Measurements from ENCODE around the gene AFAP1L1.

The AFAP1L1 gene

DNA sequence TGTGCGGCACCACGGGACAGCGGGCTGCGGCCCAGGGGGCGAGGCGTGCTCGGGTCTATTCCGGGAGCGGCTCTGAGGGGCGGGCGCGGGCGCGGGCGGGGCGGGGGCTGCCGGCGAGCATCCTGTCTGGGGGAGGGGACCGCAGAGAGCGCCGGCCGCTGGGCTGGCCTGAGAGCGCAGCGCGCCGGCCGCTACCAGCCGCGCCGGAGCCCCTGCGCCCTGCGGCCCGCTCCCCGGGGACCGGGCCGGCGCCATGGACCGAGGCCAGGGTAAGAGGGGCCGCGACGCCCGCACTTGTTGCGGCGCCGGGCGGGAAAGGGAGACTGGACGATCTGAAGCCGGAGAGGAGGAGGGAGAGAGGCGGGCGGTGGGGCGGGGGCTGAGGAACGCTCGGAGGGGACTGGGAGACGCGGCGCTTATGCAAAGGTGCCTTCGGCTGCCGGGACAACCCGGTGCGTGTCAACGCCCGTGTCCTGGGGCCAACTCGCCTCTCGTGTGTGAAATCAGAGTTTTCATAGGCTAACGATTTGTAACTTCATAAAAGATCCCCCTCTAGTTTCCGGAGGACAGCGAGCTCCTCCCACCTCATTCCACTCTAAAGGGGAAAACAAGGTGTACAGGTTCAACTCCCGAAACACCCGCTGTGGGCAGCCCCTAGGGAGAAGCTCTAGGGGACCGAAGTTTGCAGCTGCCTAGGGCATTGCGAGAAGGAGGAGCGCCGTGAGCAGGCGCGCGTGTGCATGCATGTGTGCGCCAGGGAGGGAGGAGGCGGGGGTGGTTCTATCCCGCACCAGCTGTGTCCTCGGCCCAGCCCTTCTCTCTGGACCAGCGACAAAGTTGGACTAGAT lies at the start of gene AFAP1L1:
TSS of gene AFAP1L1 (plus strand) at position 144 of the 848 bp plus-strand sequence. CDS start at position 254, 110 bp downstream.
- peak; percentile 51 to 71 (median 58) for DNase-seq

DNA sequence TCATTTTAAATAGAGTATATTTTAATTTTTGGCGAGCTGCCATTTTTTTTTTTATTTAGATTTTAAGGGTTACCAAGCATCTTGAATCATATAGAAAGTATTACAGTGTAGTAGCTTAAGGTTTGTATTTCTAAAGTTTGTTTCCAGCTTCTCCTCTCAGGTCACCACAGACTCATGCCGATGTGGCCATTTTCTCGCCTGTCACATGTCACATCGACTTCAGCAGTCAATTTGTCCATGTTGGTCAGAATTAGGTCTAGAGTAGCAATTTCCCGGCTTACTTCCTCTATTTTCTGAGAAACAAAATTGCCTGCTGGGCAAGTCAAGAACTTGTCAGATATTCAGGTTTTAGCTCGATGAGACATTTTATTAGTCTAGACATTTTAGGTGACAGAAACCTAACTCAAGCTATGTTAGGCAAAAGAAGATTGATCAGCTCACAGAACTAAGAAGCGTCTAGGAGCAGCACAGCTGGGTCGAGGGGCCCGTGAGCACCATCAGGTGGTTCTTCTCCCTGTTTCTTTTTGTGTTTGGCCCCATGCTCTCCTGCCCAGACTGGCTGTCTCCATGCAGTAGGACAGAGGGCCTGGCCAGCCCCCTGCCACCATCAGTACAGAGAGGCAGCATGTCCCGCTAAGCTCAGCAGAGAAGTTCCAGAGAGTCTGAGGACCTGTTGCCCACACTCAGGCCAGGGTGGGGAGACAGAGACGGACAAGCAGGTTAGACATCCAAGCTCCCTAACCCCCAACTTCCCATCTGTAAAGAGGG lies 48.4 kb upstream of the AFAP1L1 start:
- peak; percentile 67 to 82 (median 80) for DNase-seq

DNA sequence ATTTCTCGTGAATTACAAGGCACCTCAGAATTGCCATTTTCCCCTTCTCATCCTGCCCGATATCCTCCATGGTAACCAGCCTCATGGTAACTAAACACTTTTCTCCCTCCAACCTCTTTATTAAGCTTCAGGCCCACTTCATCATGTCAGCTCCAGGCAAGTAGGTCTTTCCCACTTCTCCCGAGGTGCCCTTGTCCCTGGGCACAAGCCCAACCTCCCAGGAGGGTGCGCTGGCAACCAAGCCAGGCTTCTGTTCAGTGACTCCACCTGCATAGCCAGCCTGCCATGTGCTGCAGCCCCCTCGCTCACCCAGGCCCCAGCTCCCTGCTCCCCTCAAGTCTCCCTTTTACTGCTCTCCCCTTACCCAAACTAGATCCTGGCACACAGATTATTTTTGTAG lies 47.4 kb upstream of the AFAP1L1 start:
- DNase-seq = no peak

DNA sequence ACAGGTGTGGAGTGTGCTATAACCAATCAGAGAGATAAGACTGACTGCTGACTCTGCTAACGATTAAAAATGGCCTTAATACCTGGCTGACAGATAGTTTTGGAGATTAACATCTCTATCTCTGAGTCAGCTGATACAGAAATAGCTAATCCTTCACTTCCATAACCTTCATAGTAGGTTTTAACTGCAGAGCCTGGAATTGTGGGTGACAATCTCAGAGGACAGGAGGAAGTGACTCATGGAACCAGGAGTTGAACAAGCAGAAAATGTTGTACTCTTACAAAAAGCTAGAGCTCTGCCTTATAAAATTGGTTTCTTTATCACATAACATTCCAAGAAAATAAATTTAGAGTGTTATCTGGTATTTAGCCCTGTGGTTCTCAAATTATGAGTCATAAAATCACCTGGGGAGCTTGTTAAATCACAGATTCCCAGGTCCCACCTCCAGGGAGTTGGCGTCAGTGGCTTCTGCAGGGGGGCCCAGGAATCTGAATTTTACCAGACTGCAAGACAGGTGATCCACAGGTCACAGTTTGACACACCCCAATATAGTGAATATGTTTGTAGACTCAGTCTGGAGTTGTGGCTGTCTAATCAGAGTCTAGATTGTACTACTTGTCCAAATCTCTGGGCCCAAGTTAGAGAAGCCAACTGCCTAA lies 44.4 kb upstream of the AFAP1L1 start:
- DNase-seq = peak; percentile 41 to 68 (median 64)

DNA sequence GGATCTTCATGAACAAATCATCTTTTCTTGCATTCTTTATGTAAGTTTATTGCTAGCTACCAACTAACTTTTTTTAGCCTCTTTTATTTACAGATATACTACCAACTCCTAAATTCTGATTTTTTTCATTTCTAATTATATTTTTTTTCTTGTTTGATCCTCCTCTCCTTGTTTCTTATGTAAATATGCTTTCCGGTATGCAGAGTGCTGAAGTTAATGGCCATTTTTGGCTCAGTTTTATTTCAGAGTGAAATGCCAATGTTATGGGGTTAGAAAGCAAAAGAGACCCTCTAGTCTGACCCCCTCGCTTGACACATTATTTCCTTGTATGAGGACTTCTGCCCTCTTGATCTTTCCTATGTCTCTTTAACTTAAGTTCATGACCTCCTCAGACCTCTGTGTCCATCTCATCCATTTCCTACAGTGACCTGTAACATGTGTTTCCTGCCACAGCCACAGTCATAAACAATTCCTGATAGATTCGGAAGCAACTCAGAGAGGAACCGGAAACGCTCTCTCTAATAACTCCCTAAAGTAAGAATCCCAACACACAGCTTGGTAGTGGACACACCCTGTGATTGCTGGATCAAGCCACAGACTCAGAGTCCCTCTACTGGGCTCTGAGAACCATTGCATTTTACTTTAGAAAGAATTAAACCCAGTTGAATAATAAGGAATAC lies 42.9 kb upstream of the AFAP1L1 start:
- DNase-seq = peak; percentile 73 to 81 (median 78)

DNA sequence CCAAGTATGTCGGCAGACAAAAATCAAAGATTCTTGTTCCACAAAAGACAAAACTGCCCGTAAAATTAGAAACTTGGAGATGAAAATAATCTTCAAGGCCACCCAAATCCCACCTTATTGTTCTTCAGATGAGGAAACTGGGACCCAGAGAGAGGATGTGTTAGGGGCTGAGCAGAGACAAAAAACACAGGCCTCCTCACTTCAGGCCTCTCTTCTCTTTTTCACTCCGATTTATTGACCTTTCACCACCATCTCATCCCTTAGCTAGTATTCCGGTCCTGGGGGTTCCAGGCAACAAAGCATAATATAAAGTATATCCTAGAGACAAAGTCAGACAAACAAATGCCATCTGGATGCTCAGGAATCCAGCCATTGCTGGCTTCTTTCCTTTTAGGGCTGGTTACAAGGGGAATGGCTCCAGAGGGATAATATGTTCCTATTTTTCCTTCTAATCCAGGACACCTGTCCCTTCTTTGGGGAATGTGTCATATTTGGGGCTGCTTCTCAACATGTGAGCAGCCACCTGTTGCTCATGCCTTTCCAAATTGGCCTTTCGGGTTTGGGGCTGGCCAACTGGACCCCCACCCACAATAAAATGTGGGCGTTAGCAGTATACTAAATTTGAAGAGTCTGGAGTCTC lies 42.2 kb upstream of the AFAP1L1 start:
- no peak for DNase-seq

DNA sequence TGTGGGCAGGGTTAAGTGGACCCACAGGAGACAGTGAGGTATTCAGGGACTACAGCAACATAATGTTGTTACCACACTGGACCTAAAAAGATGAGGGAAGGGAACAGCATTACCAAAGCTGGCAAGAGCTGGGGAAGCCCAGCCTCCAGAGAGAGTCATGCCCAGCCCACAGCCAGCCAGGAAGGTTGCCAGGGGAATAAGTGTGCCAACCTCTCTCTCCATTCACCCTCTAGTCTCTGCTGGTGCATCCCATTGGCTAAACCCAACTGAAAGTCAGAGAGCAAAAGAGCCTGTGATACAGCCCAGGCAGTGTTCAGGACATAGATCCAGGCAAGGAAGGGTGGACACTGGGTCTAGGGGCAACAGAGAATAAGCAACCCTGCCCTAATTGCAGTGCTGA lies 35.8 kb upstream of the AFAP1L1 start:
- DNase-seq = no peak

DNA sequence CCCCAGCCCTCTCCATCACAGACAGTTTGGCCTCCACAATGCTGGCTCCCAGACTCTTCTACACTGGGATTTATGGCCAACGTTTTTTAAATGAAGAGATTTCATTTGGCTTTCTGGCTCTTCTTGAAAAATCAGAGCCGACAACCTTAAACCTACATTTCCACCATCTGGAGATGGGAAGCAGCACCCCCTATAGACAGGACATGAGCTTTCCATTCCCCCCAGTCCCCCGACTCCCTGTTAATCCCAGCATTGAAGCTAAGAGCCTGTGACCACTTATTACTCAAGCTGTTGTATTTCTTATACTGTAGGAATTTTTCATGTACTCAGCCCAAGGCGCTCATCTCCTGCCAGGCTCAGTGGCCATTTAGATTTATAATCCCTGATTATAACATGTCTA lies 34.0 kb upstream of the AFAP1L1 start:
- no peak for DNase-seq

DNA sequence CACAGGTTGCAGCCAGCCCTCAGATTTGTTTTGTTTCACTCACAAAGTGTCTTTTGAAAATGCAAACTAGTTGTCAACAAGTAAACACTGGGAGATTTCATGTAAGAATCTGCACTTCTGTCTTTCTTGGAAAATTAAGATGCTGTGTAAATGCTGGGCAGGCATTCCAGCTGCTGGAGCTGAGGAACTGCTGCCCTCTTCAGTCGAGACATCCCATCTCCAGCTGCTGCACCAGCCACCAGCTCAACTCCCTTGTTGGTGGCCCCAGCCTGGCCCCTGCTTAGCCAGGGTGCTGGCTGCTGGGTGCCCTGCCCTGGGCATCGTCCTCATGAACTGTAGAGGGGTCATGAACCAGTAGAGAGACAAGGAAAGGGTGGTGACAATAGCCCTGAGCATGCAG lies 33.1 kb upstream of the AFAP1L1 start:
- DNase-seq = no peak

DNA sequence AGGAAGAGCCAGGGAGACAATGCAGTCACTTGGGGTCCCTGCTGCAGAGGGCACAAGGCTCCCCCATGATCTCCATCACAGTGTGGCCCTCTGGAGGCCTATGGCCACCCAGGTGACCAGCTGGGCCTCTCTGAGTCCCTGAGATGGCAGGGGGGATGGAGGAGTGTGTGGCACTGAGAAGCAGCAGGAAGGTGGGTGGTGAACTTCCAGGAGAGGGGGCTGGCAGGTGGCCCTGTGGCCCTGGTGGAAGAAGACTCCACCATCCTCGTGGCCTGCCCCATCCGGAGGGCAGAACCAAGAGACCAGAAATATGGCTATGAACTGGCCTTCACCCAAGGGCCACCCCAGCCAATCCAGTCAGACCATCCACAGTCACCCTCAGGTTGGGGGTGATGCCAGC lies 31.7 kb upstream of the AFAP1L1 start:
- DNase-seq = no peak

DNA sequence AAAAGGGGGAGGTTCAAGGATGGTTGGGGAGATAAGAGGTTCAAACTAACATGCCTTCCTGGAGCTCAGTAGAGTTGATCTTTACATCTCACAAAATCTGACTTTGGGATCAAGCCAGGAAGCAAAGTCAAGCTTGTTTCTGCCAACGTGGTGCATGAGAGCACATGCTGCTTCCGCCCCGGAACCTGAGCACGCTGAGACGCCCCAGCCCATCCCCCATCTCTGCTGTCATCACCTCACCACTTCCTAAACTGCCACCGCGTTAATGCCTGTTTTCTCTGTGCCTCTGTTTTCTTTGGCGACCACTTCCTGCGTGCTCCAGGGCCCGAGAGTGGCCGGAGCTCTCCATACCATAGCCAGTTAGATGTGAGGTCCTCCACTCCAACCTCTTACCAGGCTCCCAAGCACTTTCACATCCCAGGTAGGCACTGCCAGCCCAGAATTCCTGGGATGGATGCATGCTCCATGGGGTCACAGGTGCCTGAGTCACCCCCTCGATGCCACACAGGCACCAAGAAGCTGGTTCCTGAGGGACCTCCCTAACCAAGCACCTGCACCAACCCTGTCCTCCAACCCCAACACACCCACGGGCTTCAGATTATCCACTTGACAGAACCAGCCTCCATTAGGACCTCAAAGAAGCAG lies 31.2 kb upstream of the AFAP1L1 start:
- DNase-seq = peak; percentile 24 to 31 (median 24)

DNA sequence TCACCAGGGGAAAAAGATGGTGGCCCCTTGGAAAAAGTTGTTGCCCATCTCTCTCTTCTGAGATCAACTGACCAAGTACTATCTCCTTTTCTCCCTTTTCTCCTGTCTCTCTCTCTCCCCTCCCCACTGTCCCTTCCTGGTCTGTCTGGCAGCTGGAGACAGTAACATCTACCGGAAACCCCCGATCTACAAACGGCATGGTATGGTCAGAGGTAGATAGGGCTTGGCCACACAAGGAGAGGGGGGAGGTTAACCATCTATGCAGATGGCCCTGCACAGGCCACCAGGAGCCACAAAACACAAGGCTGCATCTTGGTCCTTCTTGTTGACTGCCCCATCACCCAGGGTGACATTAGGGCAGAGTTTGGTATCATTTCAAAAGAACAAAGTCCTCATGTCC lies 29.3 kb upstream of the AFAP1L1 start:
- no peak for DNase-seq

DNA sequence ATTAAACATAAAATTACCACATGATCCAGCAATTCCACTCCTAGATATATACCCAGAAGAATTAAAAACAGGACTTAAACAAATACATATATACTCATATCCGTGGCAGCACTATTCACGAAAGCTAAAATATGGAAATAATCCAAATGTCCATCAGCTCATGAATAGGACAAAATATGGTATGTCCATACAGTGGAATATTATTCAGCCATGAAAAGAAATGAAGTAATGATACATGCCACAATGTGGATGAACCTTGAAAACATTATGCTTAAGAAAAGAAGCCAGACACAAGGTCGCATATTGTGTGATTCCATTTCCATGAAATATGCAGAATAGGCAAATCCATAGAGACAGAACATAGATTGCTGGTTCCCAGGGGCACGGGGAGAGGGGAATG lies 24.8 kb upstream of the AFAP1L1 start:
- no peak for DNase-seq

DNA sequence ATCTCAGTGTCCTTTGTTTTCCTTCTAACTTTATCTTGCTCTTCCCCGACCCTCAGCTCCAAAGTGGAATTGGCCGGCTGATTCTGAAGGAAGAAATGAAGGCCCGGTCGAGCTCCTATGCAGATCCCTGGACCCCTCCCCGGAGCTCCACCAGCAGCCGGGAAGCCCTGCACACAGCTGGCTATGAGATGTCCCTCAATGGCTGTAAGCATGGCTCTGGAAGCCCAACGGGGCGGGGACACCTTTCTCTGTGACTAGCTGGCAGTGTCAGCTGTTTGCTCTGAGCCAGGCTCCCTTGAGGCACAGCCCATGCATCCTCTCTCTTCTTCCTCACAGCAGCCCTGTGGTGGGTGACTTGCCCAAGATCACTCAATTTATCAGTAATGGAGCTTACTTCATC lies 23.9 kb upstream of the AFAP1L1 start:
- no peak for DNase-seq

DNA sequence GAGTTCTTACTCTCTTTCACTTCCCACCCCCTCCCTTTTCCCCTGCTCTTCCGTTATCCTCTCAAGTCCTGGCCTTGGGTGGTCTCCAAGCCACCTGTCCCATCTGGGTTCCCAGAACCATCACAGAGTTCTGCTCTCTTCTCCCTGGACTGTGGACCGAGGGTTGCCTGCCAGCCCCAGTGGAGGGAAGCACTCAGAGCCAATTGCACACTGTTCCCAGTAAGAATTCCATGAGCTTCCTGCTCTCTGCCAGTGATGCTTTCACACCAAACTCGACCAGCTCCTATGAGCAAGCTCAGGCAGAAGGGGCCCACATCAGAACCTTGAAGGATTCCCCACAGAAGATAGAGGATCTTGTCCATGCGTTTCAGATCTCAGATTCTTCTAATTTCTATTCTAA lies 20.1 kb upstream of the AFAP1L1 start:
- no peak for DNase-seq

DNA sequence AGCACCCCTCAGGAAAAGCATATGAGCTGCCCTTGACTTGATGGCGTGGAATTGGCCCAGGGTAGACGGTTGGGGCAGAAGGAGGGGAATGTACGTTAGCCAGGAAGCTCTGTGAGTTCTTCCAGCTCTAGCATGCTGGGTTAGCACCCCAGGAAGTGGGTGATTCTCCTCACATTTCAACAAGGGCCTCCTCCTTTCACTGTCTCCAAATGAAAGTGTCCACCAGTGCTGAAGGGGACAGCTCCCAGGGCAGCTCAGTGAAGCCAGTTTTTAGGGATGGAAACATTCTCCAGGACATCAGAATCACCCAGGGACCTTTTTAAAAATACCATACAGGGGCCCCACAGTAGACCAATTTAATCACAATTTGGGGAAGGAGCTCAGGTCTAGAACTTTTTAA lies 17.2 kb upstream of the AFAP1L1 start:
- DNase-seq = no peak

DNA sequence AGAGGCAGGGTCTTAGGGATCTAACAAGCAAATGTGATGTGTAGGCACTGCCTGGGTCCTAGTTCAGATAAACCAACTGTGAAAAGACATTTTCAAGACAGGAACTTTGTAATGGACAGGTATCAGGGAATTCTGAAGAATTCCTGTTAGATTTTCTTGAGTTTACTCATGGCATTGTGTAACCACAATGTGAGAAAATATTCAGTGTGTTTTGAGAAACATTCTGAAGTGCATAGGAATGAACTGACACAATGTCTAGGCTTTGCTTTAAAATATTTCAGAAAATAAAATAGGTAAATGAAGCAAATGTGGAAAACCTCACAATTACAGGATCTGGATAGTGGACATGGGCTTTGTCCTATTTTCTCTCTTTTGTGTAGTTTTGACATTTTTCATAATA lies 15.2 kb upstream of the AFAP1L1 start:
- no peak for DNase-seq

DNA sequence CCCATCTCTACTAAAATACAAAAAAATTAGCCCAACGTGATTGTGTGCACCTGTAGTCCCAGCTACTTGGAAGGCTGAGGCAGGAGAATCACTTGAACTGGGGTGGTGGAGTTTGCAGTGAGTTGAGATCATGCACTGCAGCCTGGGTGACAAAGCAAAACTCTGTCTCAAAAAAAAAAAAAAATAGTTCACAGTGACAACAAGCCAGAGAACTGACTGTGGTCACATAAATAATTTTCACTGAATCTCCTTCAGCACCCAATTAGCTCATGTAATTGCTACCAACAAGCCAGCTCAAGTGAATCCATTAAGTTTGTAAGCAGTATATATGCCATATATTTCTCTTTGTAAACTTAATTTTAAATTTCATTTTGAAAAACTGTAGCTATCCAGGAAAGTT lies 14.5 kb upstream of the AFAP1L1 start:
- DNase-seq = no peak

DNA sequence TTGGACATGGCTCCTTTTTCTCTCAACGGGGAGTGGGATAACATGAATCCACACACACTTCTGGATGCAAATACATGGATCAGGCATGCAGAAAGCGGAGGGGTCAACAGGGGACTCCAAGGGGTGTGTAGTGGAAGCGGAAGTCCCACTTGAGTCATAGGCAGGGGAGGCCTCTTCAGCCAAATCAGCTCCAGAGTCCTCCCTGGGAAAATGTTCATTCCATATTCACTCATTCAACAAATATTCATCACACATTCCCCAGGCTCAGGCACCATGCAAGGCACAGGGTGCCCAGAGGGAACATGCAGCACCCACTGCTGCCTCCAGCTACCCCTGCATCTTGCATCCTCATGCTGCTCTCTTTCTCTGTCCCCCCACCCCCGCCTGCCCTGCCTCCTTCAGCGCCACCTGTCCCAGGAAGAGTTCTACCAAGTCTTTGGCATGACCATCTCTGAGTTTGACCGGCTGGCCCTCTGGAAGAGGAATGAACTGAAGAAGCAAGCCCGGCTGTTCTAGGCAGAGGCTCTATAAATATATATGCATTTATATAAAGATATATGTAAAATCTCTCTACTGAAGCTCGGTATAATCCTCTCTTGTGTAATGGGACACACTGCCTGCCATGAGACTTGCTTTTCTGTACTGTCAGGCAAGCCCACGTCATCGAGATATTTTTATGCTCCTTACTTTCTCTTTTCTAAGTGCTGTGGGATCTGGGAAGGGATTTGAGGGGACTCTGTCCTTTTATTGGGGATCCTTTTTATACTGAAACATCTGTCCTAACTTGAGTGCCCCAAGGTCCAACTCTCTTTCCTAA lies 13.6 kb upstream of the AFAP1L1 start:
- DNase-seq = no peak

DNA sequence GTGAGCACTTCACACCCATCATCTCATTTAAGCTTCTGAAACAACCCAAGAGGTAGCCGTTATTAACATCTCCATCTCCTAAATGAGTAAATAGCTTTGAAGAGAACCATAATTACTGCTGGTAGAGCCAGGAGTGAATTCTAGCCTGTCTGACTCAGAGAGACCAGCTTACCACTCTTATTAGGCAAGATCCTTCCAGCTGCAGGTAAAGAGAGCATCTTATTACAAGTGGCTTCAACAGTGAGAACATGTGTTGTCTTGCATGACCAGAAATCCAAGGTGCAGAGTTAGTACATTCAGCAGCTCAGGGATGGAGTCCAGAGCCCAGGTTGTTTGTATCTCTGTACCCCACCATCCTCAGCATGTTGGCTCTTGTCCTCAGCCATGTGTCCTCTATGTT lies 10.9 kb upstream of the AFAP1L1 start:
- DNase-seq = no peak

DNA sequence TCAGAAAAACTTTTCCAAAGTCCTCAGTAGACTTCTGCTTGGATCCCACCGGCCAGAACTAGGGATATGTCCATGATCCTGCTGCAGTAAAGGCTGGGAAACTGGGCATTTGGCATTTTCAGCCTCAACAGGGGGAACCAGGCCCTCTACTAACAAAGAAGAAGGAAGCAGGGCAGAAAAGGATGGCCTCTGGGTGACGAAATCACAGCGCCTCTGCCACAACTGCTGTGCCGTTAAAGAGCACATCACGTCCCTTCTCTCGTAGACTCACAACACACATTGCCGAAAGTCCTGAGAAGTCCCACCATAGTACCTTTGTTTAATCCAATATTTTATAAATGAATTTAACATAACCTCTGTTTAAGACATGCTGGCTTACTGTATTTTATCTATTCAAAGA lies 10.4 kb upstream of the AFAP1L1 start:
- peak in 2 of 3 donors; percentile 28 to 34 for DNase-seq
